Mucosa of descending colon (tissue), 3 donors: ENCODE results near the gene NME9. TPM values are rescaled to one million over a fixed set of nuclear protein-coding genes. Genes with fewer than 3 reads are reported as not detected.

Source experiments
- ATAC-seq: fragments of 200-7000 bp; cut with Tn5 transposase; one replicate; pipeline ENCODE4 v1.9.1; 2020; ENCODE audit warnings: mild to moderate bottlenecking, moderate library complexity
- DNase-seq, 3 donors: peaks; one replicate each; pipeline ENCODE4 v3.0.0-alpha.2; 2020
- H3K36me3 ChIP-seq: fragments of 200-600 bp; one replicate; pipeline ENCODE4 v1.8.0; 2021; ENCODE audit warnings: low read depth, mild to moderate bottlenecking
- H3K4me1 ChIP-seq: fragments of 200-600 bp; one replicate; pipeline ENCODE4 v1.8.0; 2021; ENCODE audit warnings: low read depth, mild to moderate bottlenecking
- H3K4me3 ChIP-seq: fragments of 200-600 bp; one replicate; pipeline ENCODE4 v1.8.0; 2021; ENCODE audit warnings: mild to moderate bottlenecking
- H3K9me3 ChIP-seq: fragments of 200-600 bp; one replicate; pipeline ENCODE4 v1.8.0; 2021; ENCODE audit warnings: mild to moderate bottlenecking
- CTCF ChIP-seq: fragments of 200-600 bp; IDR thresholded peaks from one replicate; pipeline ENCODE4 v1.8.0; 2022; ENCODE audit warnings: antibody characterized with exemption, mild to moderate bottlenecking
- intact Hi-C, 2 donors: fragments of 100-400 bp; cut with DNase I in 1 of 2; cut with micrococcal nuclease in 1 of 2; formaldehyde crosslinking; loops; one replicate each; pipeline versions ENCODE4 v1.11.0 to v1.11.1; 2022; cut with DNase I, micrococcal nuclease
- total RNA-seq, 3 donors: library from RNA; stranded (reverse); fragmentation: NEBNext Ultra II Directional in 2 of 3; extraction: Animal tissue kit (Norgen Biotek cat#: 25700) in 2 of 3; gene quantifications; one replicate each; pipeline versions ENCODE4 v1.2.1 to v1.2.4, GENCODE V29; 2021 to 2023
- donor health status: DM: no; HTN: no; CAD: no; lungs with moderate emphysema.
- donor health status: DM: no; HTN: no; CAD: no.
- donor health status: DM: no; HTN: yes; CAD: no.

Gene NME9
- total RNA-seq, 3 donors from 2014 or later: 0.41 TPM; not detected in 2

GRCh38 chr3:138256022-138256421, 73.6 kb downstream of the NME9 start:
- TF ChIP-seq CTCF: no peak
- H3K36me3 ChIP-seq: no peaks in the 10 kb centered on the region
- H3K4me1 ChIP-seq: no peaks in the 10 kb centered on the region
- ATAC-seq (no peak), DNase-seq (no peak)
- intact Hi-C loops: no loop called here
- no peaks in the 10 kb centered on the region for H3K9me3 ChIP-seq
- no peak overlapping the region for H3K4me3 ChIP-seq

GRCh38 chr3:138254216-138254615, 75.4 kb downstream of the NME9 start:
- intact Hi-C loops: no loop called here
- TF ChIP-seq CTCF: no peak
- no peak for ATAC-seq

GRCh38 chr3:138253609-138254008, 76.0 kb downstream of the NME9 start:
- H3K4me1 ChIP-seq: no peaks in the 10 kb centered on the region
- intact Hi-C loops: no loop called here
- ATAC-seq (no peak), DNase-seq (no peak)
- H3K9me3 ChIP-seq: no peaks in the 10 kb centered on the region
- TF ChIP-seq CTCF: no peak
- H3K36me3 ChIP-seq: no peaks in the 10 kb centered on the region
- no peak overlapping the region for H3K4me3 ChIP-seq

More at GRCh38 chr3:138254216-138254615, 75.4 kb downstream of the NME9 start:
- no peaks in the 10 kb centered on the region for H3K4me1 ChIP-seq
- no peak overlapping the region for H3K4me3 ChIP-seq
- no peaks in the 10 kb centered on the region for H3K9me3 ChIP-seq
- H3K36me3 ChIP-seq: no peaks in the 10 kb centered on the region
- DNase-seq: no peak

Other genes with a start within 250 kb of the NME9 start
- gene DZIP1L, start 214.2 kb downstream of the NME9 start, total RNA-seq: 1 to 10 TPM; 1.8 to 9.2 (median 3.2) TPM
- gene A4GNT, start 197.5 kb downstream of the NME9 start, total RNA-seq: not detected
- gene DBR1, start 154.9 kb downstream of the NME9 start, total RNA-seq: 10 to 100 TPM; 10.5 to 11.6 (median 11.6) TPM
- gene ARMC8, start 142.6 kb downstream of the NME9 start, total RNA-seq: 10 to 100 TPM; 33.5 to 50.7 (median 48.0) TPM
- 10 to 100 TPM in 1 of 3 donors, 1 to 10 TPM in 2; 2.5 to 37.6 (median 4.6) TPM for gene MRAS, start 18.7 kb upstream of the NME9 start, total RNA-seq
- gene ESYT3, start 104.8 kb upstream of the NME9 start, total RNA-seq: 10 to 100 TPM in 1 of 3 donors, 1 to 10 TPM in 1, under 1 TPM in 1; 0.70 to 15.1 (median 1.0) TPM